Measurements from ENCODE around the gene AIPL1. TPM values are rescaled to one million over a fixed set of nuclear protein-coding genes. Genes with fewer than 3 reads are reported as not detected.

The AIPL1 gene
- total RNA-seq, 1 donor from 2014 or later: not detected

- H3K27ac Mint-ChIP-seq: no peak overlapping the region
- peaks cover 27% of the 10 kb centered on the region for H3K27me3 Mint-ChIP-seq
- H3K9me3 Mint-ChIP-seq: no peaks in the 10 kb centered on the region
Observed at GRCh38 chr17:6478486-6478885, 43.6 kb upstream of the AIPL1 start.

GRCh38 chr17:6477831-6478383, 43.0 kb upstream of the AIPL1 start:
- TF ChIP-seq, protein P1, sequence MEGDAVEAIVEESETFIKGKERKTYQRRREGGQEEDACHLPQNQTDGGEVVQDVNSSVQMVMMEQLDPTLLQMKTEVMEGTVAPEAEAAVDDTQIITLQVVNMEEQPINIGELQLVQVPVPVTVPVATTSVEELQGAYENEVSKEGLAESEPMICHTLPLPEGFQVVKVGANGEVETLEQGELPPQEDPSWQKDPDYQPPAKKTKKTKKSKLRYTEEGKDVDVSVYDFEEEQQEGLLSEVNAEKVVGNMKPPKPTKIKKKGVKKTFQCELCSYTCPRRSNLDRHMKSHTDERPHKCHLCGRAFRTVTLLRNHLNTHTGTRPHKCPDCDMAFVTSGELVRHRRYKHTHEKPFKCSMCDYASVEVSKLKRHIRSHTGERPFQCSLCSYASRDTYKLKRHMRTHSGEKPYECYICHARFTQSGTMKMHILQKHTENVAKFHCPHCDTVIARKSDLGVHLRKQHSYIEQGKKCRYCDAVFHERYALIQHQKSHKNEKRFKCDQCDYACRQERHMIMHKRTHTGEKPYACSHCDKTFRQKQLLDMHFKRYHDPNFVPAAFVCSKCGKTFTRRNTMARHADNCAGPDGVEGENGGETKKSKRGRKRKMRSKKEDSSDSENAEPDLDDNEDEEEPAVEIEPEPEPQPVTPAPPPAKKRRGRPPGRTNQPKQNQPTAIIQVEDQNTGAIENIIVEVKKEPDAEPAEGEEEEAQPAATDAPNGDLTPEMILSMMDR (conservative IDR thresholded peaks at IDR 0.05): no peak
- Mint-ChIP-seq H3K9me3 (no peaks in the 10 kb centered on the region), H3K27me3 (peaks cover 26% of the 10 kb centered on the region), H3K4me1 (ENCODE audit: unreplicated experiment) (peaks cover 34% of the 10 kb centered on the region), H3K4me3 (no peak overlapping the region), H3K27ac (no peak overlapping the region), H3K36me3 (no peaks in the 10 kb centered on the region)
- no peak for DNase-seq (ENCODE audit: extremely low spot score, unreplicated experiment)

More at GRCh38 chr17:6478486-6478885, 43.6 kb upstream of the AIPL1 start:
- peaks cover 28% of the 10 kb centered on the region for H3K4me1 Mint-ChIP-seq (ENCODE audit: unreplicated experiment)
- H3K36me3 Mint-ChIP-seq: no peaks in the 10 kb centered on the region
- TF ChIP-seq, protein P1 (conservative IDR thresholded peaks at IDR 0.05): no peak
- no peak for DNase-seq (ENCODE audit: extremely low spot score, unreplicated experiment)
- no peak overlapping the region for H3K4me3 Mint-ChIP-seq

DNA sequence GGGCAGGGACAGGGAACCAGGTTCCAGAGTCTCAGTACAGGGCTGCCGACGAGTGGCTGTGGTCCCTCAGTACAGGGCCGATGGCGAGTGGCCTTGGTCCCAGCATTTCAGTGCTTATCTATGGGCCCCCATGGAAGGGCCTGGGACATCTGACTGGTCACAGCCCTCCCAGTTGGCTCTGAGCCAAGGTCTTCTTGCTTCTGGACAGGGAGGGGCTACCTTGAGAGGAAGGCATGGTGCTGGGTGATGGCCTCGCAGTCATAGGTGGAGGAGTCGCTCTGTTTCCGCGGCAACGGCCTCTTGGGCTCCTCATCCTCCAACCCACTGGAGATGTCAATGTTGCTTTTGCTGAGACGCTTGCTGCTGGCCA, 41.9 kb upstream of the AIPL1 start:
- H3K27me3 Mint-ChIP-seq: peaks cover 19% of the 10 kb centered on the region
- no peak overlapping the region for H3K27ac Mint-ChIP-seq
- TF ChIP-seq, protein P1 (conservative IDR thresholded peaks at IDR 0.05): no peak
- no peaks in the 10 kb centered on the region for H3K9me3 Mint-ChIP-seq
- H3K4me1 Mint-ChIP-seq (ENCODE audit: unreplicated experiment): peaks cover 35% of the 10 kb centered on the region
- H3K4me3 Mint-ChIP-seq: no peak overlapping the region
- H3K36me3 Mint-ChIP-seq: no peaks in the 10 kb centered on the region
- DNase-seq (ENCODE audit: extremely low spot score, unreplicated experiment): no peak

DNA sequence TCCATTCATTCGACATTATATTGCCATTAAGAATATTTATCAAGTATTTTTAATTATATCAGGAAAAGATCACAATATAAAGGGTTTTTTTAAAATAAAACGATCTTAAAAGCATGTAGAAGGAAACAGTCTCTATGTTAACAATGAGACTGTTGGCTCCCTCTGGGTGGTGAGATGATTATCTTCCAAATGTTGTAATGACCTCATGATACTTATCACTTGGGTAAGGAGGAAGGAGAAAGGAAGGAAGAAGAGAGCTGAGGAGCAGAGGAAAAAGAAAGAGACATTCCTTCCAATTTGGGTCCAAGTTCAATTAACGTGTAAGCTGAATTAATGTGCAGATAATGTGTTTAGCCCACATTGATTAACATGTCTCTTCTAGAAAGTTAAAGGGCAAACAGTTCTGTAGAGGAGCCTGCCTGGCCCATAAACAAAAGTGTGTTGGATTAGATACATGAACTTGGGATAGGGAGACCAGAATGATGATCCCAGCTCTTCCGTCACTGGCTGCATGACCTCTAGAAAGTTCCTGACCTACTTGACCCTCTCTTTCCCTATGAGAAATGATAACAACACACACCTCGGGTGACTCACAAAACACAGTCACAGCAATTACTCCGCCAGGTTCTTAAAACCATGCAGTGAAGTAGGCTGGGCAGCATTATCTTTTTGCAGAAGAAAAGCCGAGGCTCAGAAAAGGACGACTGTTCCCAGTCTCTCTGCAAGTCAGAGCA, 41.3 kb upstream of the AIPL1 start:
- H3K4me3 Mint-ChIP-seq: no peak overlapping the region
- no peaks in the 10 kb centered on the region for H3K9me3 Mint-ChIP-seq
- DNase-seq (ENCODE audit: extremely low spot score, unreplicated experiment): no peak
- H3K36me3 Mint-ChIP-seq: no peaks in the 10 kb centered on the region
- peaks cover 35% of the 10 kb centered on the region for H3K4me1 Mint-ChIP-seq (ENCODE audit: unreplicated experiment)
- no peak overlapping the region for H3K27ac Mint-ChIP-seq
- TF ChIP-seq, protein P1 (conservative IDR thresholded peaks at IDR 0.05): no peak
- peaks cover 14% of the 10 kb centered on the region for H3K27me3 Mint-ChIP-seq

DNA sequence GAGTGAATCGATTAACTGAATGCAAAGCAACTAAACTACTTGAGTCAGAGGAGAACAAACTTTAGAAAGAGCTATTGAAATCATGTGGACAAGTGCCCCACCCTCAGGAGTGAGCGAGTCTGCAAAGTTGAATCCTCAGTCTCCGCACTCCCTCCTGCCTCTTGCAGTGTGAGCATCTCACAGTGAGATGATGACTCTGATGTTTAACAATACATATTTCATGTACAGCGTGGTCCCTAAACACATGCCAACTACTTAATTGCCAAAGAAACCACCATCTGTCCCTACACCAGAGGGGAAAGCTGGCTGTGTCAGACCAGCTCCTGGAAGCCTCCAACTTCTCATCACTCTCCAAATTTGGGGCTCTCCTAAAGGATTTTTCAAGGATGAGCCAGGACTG, 40.5 kb upstream of the AIPL1 start:
- Mint-ChIP-seq H3K27me3 (peaks cover 10% of the 10 kb centered on the region), H3K9me3 (no peaks in the 10 kb centered on the region), H3K4me3 (no peak overlapping the region), H3K4me1 (ENCODE audit: unreplicated experiment) (peaks cover 35% of the 10 kb centered on the region), H3K36me3 (no peaks in the 10 kb centered on the region), H3K27ac (no peak overlapping the region)
- TF ChIP-seq, protein P1 (conservative IDR thresholded peaks at IDR 0.05): no peak
- no peak for DNase-seq (ENCODE audit: extremely low spot score, unreplicated experiment)

All from type B pancreatic cell (in vitro differentiated cells).